ENCODE data around the gene CCR7.

GRCh38 chr17:40511667-40512220, 53.5 kb downstream of the CCR7 start:
- TF ChIP-seq CTCF (IDR thresholded peaks at IDR 0.05) (no peak), EZH2 (IDR thresholded peaks at IDR 0.05; ENCODE audit: borderline replicate concordance, insufficient read depth, low read depth, low read length, poor library complexity, severe bottlenecking) (no peak)
